Stimulated activated CD8-positive, alpha-beta memory T cell treated with anti-CD3 and anti-CD28 coated beads, Interleukin-15, amount 100 ng/mL, for 1 hour (primary cell): ENCODE results near the gene CACNB4.
A peak's percentile ranks its signal among the peaks of the same experiment; 100 is the strongest.

Experiments used
- DNase-seq: peaks from one replicate; pipeline ENCODE4 v3.0.0-alpha.2; 2020; ENCODE audit warnings: low read depth

Gene CACNB4

GRCh38 chr2:151853070-151853758 is 245.6 kb downstream of the CACNB4 start:
- DNase-seq, result no peak

- DNase-seq, result no peak
Measured at GRCh38 chr2:151852260-151853069, 246.4 kb downstream of the CACNB4 start.

GRCh38 chr2:151851761-151852160 is 247.1 kb downstream of the CACNB4 start:
- DNase-seq, result no peak

- DNase-seq, result no peak
Measured at GRCh38 chr2:151849413-151850010, 249.3 kb downstream of the CACNB4 start.

GRCh38 chr2:151845884-151846283 is 253.0 kb downstream of the CACNB4 start:
- no peak for DNase-seq

- no peak for DNase-seq
Measured at GRCh38 chr2:151845481-151845880, 253.4 kb downstream of the CACNB4 start.

- DNase-seq, result no peak
Measured at GRCh38 chr2:151844211-151844896, 254.5 kb downstream of the CACNB4 start.

- DNase-seq, result no peak
Measured at GRCh38 chr2:151843691-151844061, 255.2 kb downstream of the CACNB4 start.

- no peak for DNase-seq
Measured at GRCh38 chr2:151842830-151843690, 255.8 kb downstream of the CACNB4 start.

- no peak for DNase-seq
Measured at GRCh38 chr2:151841047-151841424, 257.8 kb downstream of the CACNB4 start.

GRCh38 chr2:151840216-151841046 is 258.4 kb downstream of the CACNB4 start:
- no peak for DNase-seq

- no peak for DNase-seq
Measured at GRCh38 chr2:151837926-151838325, 260.9 kb downstream of the CACNB4 start.

- DNase-seq, result no peak
Measured at GRCh38 chr2:151833984-151834383, 264.9 kb downstream of the CACNB4 start.

GRCh38 chr2:151830961-151831360 is 267.9 kb downstream of the CACNB4 start:
- DNase-seq, result no peak

- DNase-seq, result no peak
Measured at GRCh38 chr2:151828890-151829324, 269.9 kb downstream of the CACNB4 start.

- DNase-seq, result peak; percentile 86
Measured at GRCh38 chr2:151828143-151828889, 270.5 kb downstream of the CACNB4 start, which contains the start of gene ARL5A. TSS of gene ARL5A (minus strand) at chr2:151828421. CDS start at chr2:151828176, 245 bp downstream.

- DNase-seq, result no peak
Measured at GRCh38 chr2:151827564-151828142, 271.2 kb downstream of the CACNB4 start.

- DNase-seq, result no peak
Measured at GRCh38 chr2:151826737-151827157, 272.1 kb downstream of the CACNB4 start.

- DNase-seq, result no peak
Measured at GRCh38 chr2:151824886-151825285, 274.0 kb downstream of the CACNB4 start.
